HG03139 (cell line): ENCODE data around the gene SKAP2.

ENCODE experiments used
- ATAC-seq: cut with Tn5 transposase; IDR thresholded peaks from one replicate; pipeline ENCODE4 v1.9.1; 2021; ENCODE audit not compliant: unreplicated experiment

SKAP2 gene

GRCh38 chr7:26779978-26780595 is 84.3 kb downstream of the SKAP2 start:
- ATAC-seq = no peak

GRCh38 chr7:26777385-26777784 is 87.0 kb downstream of the SKAP2 start:
- no peak for ATAC-seq

- ATAC-seq = no peak
These were observed 103.9 kb downstream of the SKAP2 start for GRCh38 chr7:26760501-26760900.

DNA sequence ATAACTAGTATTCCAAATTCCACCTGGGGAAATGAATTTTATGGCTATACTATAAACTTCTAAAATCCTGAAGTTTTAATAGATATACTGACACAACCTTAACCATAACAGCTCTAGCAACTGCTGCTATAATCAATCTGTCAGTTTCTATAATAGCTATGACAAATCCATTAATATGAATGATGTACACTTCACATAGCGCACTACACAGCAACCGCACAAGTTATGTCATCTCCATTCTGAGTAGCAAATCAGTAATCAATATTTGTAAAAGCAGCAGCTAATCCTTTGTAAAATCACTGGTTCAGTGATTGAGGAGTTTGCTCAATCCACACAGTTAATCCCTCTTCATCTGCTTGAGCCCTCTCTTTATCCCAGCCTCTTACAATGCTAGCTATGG is 105.3 kb downstream of the SKAP2 start:
- no peak for ATAC-seq

DNA sequence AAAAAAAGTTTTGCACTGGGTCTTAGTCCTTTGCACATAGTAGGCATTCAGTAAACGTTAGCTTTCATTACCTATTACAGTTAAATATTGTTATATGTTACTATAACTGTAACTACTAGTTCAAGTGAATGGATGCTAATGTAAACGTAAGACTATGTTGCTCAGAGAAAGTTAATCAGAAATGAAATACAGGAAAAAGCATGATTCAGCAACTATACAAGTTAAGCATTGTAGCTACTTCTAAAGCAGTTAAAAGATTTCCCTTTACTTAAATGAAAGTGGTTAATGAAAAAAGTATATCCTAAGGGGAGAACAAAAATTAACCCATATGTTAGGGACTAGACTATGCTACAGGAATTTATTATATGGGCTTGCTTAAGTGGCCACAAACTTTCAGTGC is 121.2 kb downstream of the SKAP2 start:
- ATAC-seq = no peak

GRCh38 chr7:26735976-26736600 is 128.3 kb downstream of the SKAP2 start:
- no peak for ATAC-seq

- ATAC-seq = no peak
These were observed 135.1 kb downstream of the SKAP2 start for GRCh38 chr7:26729150-26729775.

GRCh38 chr7:26726051-26726450 is 138.3 kb downstream of the SKAP2 start:
- no peak for ATAC-seq

- no peak for ATAC-seq
These were observed 139.6 kb downstream of the SKAP2 start for GRCh38 chr7:26724795-26725194.

DNA sequence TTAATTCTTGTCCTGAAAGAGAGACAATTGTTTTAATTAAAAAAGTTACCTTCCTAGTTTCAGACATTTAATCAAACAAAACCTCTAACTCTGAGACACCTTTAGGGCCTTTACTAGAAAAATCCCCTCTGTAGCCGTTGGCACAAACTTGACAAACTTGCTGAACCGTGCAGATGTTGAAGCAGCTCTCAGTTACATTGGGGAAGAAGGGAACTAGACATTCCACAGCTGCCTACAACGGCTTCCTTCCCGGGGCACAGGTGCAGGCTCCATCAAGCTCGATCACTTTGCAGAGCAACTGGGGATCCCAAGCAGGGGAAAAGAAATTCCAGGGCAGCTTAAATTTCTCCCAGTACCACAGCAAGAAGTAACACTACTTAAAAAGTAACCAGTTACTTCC is 141.3 kb downstream of the SKAP2 start:
- ATAC-seq = no peak

GRCh38 chr7:26721450-26721849 is 142.9 kb downstream of the SKAP2 start:
- ATAC-seq = no peak

DNA sequence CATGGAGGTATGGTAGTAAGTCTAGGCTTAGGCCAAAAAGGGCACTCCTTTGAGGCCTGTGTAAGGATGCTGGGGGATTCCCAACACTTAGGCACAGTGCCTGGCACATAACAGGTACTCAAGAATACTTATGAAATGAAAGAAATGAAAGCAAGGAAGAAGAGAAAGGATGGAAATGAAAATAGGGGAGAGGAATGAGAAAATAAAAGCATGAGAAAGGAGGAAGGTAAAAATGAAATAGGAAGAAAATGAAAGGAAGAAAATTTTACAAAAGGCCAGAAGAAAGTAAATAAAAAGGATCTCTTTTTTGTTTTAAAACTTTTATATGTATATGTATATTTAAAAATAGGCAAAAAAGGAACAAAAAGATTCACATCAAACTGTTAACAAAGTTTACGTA is 146.3 kb downstream of the SKAP2 start:
- ATAC-seq = no peak

- ATAC-seq = no peak
These were observed 150.0 kb downstream of the SKAP2 start for GRCh38 chr7:26714438-26714837.

- no peak for ATAC-seq
These were observed 150.4 kb downstream of the SKAP2 start for GRCh38 chr7:26714006-26714405.

- ATAC-seq = no peak
These were observed 155.0 kb downstream of the SKAP2 start for GRCh38 chr7:26709210-26709990.

DNA sequence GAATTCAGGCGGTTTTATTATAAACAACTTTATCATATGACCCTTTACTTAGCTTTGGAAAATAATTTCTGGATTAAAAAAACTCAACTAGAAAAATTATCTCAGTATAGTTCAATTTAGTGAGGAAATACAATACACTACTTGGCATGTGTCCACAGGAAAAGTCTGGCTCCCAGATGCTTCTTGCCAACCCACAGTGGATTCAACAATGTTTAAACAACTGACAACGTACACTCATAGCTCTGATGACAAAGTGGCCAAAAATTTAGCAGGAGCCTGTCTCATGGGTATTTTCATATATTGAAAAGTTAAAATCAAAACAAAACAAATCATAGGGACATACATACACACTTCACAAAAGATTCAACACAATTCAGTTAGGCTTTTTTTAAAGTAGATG is 158.8 kb downstream of the SKAP2 start:
- no peak for ATAC-seq

DNA sequence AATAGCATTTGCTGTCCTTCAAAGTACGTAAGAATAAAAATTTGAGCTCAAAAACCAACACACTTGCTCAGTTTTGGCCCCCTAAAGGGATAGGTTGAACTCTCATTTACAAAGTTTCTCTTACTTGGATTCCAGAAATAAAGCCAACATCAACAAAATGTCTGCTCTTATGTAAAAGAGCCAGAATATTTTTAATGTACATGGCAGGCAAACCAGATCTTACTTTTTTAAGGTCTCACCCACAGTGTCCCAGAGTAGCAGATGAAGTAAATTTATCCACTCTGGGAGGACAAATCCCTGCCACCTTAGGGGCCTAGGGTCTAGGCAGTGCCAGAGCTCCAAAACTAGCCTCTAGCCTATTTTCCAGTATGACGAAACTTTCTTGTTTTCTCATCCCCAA is 159.6 kb downstream of the SKAP2 start:
- no peak for ATAC-seq

DNA sequence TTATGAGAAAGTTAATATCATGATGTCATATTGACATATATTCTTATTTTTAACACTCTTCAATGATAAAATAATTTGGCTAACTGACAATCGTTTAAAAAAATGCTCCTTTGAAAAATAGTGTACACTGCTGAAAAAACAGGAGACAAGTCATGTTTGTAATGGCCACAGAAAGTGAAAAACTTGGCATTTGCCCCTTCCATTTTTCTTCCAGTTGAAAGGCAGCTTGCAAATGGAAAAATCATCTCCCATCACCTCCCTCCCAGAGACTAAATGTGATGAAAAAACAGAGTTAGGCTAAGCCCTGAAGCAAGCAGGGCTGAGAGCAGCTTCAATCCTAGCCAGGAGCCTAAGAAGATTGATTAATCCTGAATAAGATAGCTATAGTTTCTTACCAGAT is 160.4 kb downstream of the SKAP2 start:
- ATAC-seq = no peak

- ATAC-seq = no peak
These were observed 163.5 kb downstream of the SKAP2 start for GRCh38 chr7:26700893-26701292.

DNA sequence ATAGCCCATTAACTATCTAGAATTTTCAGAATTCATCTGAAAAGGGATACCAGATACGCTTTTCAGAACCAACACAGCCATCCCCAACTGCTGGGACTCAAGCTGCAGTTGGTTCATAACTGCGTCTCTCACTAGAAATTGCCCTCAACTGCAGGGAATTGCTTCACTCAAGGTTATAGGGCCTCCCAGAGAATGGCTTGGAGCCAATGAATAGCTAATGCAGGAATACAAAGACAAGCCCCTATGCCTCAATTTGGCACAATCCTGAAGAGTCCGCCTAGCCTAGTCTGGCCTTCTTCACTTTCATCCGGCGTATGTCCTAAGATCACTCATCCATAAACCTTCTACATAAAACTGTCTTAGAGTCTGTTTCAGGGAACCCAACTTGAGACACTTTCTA is 164.0 kb downstream of the SKAP2 start:
- no peak for ATAC-seq

DNA sequence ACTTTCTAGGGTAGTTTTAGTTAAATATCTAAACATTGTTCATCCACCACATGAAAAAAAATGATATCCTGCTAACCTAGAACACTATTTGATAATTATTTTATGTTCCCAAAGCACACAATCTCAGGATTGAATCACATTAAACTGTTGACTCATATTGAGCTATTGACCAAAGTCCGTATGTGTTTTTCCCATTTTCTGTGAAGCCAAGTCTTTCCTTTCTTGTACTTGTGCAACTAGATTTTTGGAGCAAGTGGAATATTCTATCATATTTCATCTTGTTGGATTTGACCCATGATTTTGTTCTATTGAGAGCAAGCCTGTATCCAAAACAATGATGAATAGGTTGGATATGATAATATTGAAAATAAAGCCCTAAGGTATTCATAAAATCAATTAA is 164.6 kb downstream of the SKAP2 start:
- ATAC-seq = no peak

DNA sequence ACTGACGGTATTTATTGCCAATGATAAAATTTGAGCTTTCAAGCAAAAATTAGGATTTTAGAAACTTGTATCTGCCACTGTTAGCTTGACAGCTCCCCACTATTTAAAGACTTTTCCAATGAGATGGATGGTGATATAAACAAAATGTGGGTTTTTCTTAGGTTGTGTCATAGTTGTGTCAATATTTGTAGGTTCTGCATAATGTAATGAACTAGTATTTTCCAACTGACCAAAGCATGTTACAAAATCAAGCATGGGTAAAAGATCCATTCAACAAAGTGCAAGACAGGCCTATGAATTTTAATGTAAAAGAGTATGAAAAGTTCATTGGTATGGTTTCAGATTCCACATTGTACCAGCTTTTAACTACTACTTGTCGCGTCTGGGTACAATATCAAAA is 165.6 kb downstream of the SKAP2 start:
- ATAC-seq = no peak
